Gastroesophageal sphincter (tissue), 3 donors: Measurements from ENCODE around the gene ROBO1.

Experiments
- POLR2A ChIP-seq, 2 donors: fragments of 450-650 bp; IDR thresholded peaks; one replicate each; pipeline ENCODE4 v1.6.1; 2017; ENCODE audit warnings: antibody characterized with exemption in 2 of 2, mild to moderate bottlenecking in 2 of 2, moderate library complexity in 1 of 2
- POLR2AphosphoS5 ChIP-seq: sonication (generic); formaldehyde crosslinking; IDR thresholded peaks from one replicate; pipeline ENCODE4 v1.6.1; 2017; ENCODE audit warnings: antibody characterized with exemption
- TF ChIP-seq, protein P1 (sequence below), 4 experiments: fragments of 200-600 bp in 2 of 4; fragments of 450-650 bp in 2 of 4; sonication (generic) in 1 of 4; IDR thresholded peaks; one replicate each; pipeline ENCODE4 v1.5.1; 2017 to 2019; ENCODE audit warnings: antibody characterized with exemption in 4 of 4, mild to moderate bottlenecking in 2 of 4, moderate library complexity in 2 of 4

DNA sequence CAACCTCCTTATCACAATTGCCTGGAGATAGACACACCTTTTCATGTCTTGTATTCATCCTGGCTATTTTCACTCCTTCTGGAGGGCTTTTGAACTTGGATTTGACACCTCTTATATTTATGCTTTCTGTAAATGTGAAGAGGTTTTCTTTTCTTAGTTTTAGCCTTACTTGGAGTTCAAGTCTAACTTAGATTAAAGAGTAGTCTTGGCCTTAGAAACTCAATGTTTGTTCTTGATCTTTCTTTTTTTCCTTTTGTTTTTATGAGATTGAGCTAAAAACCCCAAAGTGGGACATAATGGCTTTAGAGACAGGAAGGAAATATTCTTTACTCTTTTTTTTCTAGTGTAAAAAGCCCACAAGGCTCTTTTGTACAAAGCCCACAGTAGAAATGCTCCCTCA, 1054.9 kb downstream of the ROBO1 start:
- TF ChIP-seq POLR2A (IDR thresholded peaks at IDR 0.05): no peak
- TF ChIP-seq, protein P1, sequence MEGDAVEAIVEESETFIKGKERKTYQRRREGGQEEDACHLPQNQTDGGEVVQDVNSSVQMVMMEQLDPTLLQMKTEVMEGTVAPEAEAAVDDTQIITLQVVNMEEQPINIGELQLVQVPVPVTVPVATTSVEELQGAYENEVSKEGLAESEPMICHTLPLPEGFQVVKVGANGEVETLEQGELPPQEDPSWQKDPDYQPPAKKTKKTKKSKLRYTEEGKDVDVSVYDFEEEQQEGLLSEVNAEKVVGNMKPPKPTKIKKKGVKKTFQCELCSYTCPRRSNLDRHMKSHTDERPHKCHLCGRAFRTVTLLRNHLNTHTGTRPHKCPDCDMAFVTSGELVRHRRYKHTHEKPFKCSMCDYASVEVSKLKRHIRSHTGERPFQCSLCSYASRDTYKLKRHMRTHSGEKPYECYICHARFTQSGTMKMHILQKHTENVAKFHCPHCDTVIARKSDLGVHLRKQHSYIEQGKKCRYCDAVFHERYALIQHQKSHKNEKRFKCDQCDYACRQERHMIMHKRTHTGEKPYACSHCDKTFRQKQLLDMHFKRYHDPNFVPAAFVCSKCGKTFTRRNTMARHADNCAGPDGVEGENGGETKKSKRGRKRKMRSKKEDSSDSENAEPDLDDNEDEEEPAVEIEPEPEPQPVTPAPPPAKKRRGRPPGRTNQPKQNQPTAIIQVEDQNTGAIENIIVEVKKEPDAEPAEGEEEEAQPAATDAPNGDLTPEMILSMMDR (IDR thresholded peaks at IDR 0.05): no peak
- TF ChIP-seq POLR2AphosphoS5: no peak
